K562 (cell line): ENCODE results near the gene ABCG1. TPM values are rescaled to one million over a fixed set of nuclear protein-coding genes. Genes with fewer than 3 reads are reported as not detected.

Source experiments
- CEBPB ChIP-seq: fragments of 450-650 bp; IDR thresholded peaks from 2 replicates; pipeline ENCODE4 v1.6.1; 2016; ENCODE audit warnings: missing genetic modification characterization, missing compliant biosample characterization
- CLOCK ChIP-seq: fragments of 250-450 bp; sonication (Bioruptor Pico); IDR thresholded peaks from 2 replicates; pipeline ENCODE4 v1.4.0; 2020; ENCODE audit warnings: mild to moderate bottlenecking, moderate library complexity, borderline replicate concordance
- CXXC5 ChIP-seq: fragments of 250-450 bp; sonication (Bioruptor Pico); IDR thresholded peaks from 2 replicates; pipeline ENCODE4 v1.8.0; 2022; ENCODE audit warnings: inconsistent platforms, mild to moderate bottlenecking, moderate library complexity
- EP300 ChIP-seq: IDR thresholded peaks from 2 replicates; pipeline ENCODE4 v1.6.1; 2012; ENCODE audit warnings: low read length, improper control_type of control experiment
- FIP1L1 ChIP-seq: fragments of 200-400 bp; formaldehyde crosslinking; IDR thresholded peaks from 2 replicates; pipeline ENCODE4 v1.6.1; 2018; ENCODE audit warnings: mild to moderate bottlenecking, low read depth, low read length; ENCODE audit not compliant: poor library complexity, severe bottlenecking
- FOXO4 ChIP-seq: fragments of 450-650 bp; formaldehyde crosslinking; IDR thresholded peaks from 2 replicates; pipeline ENCODE4 v1.4.0; 2020; ENCODE audit warnings: mild to moderate bottlenecking, moderate library complexity
- GABPB1 ChIP-seq: sonication (generic); formaldehyde crosslinking; IDR thresholded peaks from 2 replicates; pipeline ENCODE4 v1.8.0; 2022; ENCODE audit warnings: mild to moderate bottlenecking, missing genetic modification reagents
- MAZ ChIP-seq, 2 experiments: fragments of 450-650 bp in 1 of 2; sonication (generic) in 1 of 2; formaldehyde crosslinking; IDR thresholded peaks in 1 of 2; conservative IDR thresholded peaks in 1 of 2; 2 replicates each; pipeline versions ENCODE4 v1.4.0 to v1.5.0; 2020; ENCODE audit warnings: mild to moderate bottlenecking in 1 of 2, missing genetic modification reagents in 1 of 2
- MTA2 ChIP-seq: fragments of 450-650 bp; IDR thresholded peaks from 2 replicates; pipeline ENCODE4 v1.6.1; 2016; ENCODE audit warnings: low read depth
- NR2C2 ChIP-seq, 2 experiments: fragments of 200-800 bp in 1 of 2; sonication (Bioruptor generic) in 1 of 2; sonication (generic) in 1 of 2; formaldehyde crosslinking in 1 of 2; IDR thresholded peaks; 2 replicates each; pipeline versions ENCODE4 v1.6.1 to v1.8.0; 2016 to 2022; ENCODE audit warnings: mild to moderate bottlenecking in 1 of 2, missing compliant biosample characterization in 1 of 2, missing genetic modification characterization in 1 of 2, missing genetic modification reagents in 1 of 2
- PHF20 ChIP-seq: fragments of 450-650 bp; IDR thresholded peaks from 2 replicates; pipeline ENCODE4 v1.6.1; 2018; ENCODE audit not compliant: partially characterized antibody
- POLR2H ChIP-seq: IDR thresholded peaks from 2 replicates; pipeline ENCODE4 v1.6.1; 2016; ENCODE audit warnings: missing genetic modification characterization, low read depth, mild to moderate bottlenecking, control low read depth, missing compliant biosample characterization, moderate library complexity
- PRPF4 ChIP-seq: fragments of 200-400 bp; formaldehyde crosslinking; IDR thresholded peaks from one replicate; pipeline ENCODE4 v1.6.1; 2017; ENCODE audit warnings: low read length, low read depth, mild to moderate bottlenecking; ENCODE audit not compliant: insufficient read depth, poor library complexity, severe bottlenecking
- RUNX1 ChIP-seq: sonication (generic); IDR thresholded peaks from 2 replicates; pipeline ENCODE4 v1.6.1; 2016; ENCODE audit warnings: antibody characterized with exemption, low read depth
- SMARCE1 ChIP-seq: fragments of 450-650 bp; IDR thresholded peaks from 2 replicates; pipeline ENCODE4 v1.7.1; 2016; ENCODE audit warnings: mild to moderate bottlenecking
- SREBF2 ChIP-seq: sonication (generic); formaldehyde crosslinking; IDR thresholded peaks from 2 replicates; pipeline ENCODE4 v1.4.0; 2020; ENCODE audit warnings: mild to moderate bottlenecking, missing genetic modification reagents
- TCF7 ChIP-seq: sonication (generic); IDR thresholded peaks from 2 replicates; pipeline ENCODE4 v1.6.1; 2016; ENCODE audit warnings: antibody characterized with exemption, borderline replicate concordance
- ZNF398 ChIP-seq: fragments of 250-450 bp; sonication (Bioruptor Pico); IDR thresholded peaks from 2 replicates; pipeline ENCODE4 v1.8.0; 2021; ENCODE audit warnings: moderate library complexity, mild to moderate bottlenecking, inconsistent platforms
- polyA plus RNA-seq, 8 experiments: library from polyadenylated mRNA; depleted of rRNA in 4 of 8; stranded (reverse) in 5 of 8; unstranded in 3 of 8; fragments of >200 nt; fragmentation: Nextera tagmentation in 2 of 8; fragmentation: Illumina TruSeq in 1 of 8; extraction: Ambion mirVana in 2 of 8; extraction: Trizol in 1 of 8; gene quantifications; 2 replicates each; pipeline versions ENCODE4 v1.2.1 to v1.2.3, GENCODE V29; 2011 to 2014; ENCODE audit warnings: inconsistent platforms in 1 of 8, missing spikeins in 1 of 8
- total RNA-seq, 7 experiments: library from RNA; depleted of rRNA in 6 of 7; stranded (reverse); fragments of >200 nt in 6 of 7; fragmentation: Illumina TruSeq in 2 of 7; extraction: Trizol in 2 of 7; gene quantifications; 2 replicates each; pipeline versions ENCODE4 v1.2.1 to v1.2.3, GENCODE V29; 2011 to 2021; ENCODE audit warnings: low replicate concordance in 1 of 7

Gene ABCG1
- total and polyA plus RNA-seq, 9 of the 15 experiments (the other 6 are each of a cell fraction or from before 2014, with no cell fraction given): 0.04 to 0.09 TPM; not detected in 7

- TF ChIP-seq FOXO4 (CRISPR knock-in tag): no peak
- TF ChIP-seq MTA2: no peak
- TF ChIP-seq CLOCK (CRISPR knock-in tag): no peak
- peak; percentile 97 for TF ChIP-seq CEBPB (tag)
- peak in 1 of 2 experiments; percentile 22; a peak in 1 of 4 replicates for TF ChIP-seq MAZ (CRISPR knock-in tag; conservative IDR thresholded peaks at IDR 0.05 in 1 of 2, IDR thresholded peaks at IDR 0.05 in 1 of 2)
- no peak for TF ChIP-seq GABPB1 (CRISPR knock-in tag)
- TF ChIP-seq TCF7: no peak
- no peak for TF ChIP-seq CXXC5 (CRISPR knock-in tag)
- TF ChIP-seq FIP1L1: no peak
- TF ChIP-seq EP300: peak; percentile 67; the same call in 1 of the 2 replicates
- no peak for TF ChIP-seq SREBF2 (CRISPR knock-in tag)
- 0 out of 2 replicates have a peak, but pooled peaks have one; percentile 46 for TF ChIP-seq POLR2H (tag)
- TF ChIP-seq PHF20: no peak
- peak; percentile 38; the same call in 1 of the 2 replicates for TF ChIP-seq SMARCE1
- no peak for TF ChIP-seq NR2C2 (CRISPR knock-in tag; IDR thresholded peaks at IDR 0.05)
- peak; percentile 31; the same call in 1 of the 2 replicates for TF ChIP-seq NR2C2 (tag; IDR thresholded peaks at IDR 0.05)
- TF ChIP-seq PRPF4: no peak
- TF ChIP-seq RUNX1: no peak
- TF ChIP-seq ZNF398 (CRISPR knock-in tag): no peak
These were observed 19.7 kb upstream of the ABCG1 start (continued) for GRCh38 chr21:42198929-42199867.
